ENCODE measurements around the gene ZNF609. TPM values are rescaled to one million over a fixed set of nuclear protein-coding genes. Genes with fewer than 3 reads are reported as not detected.

Gene ZNF609
- total RNA-seq, 1 experiment from 2014 or later, result 31.0 TPM

GRCh38 chr15:64460724-64461720 is 644 bp downstream of the ZNF609 start:
- peak overlapping the region; percentile 60 for H3K27ac ChIP-seq (ENCODE audit: low read depth, low read length)
- ATAC-seq (peak; percentile 57), DNase-seq (ENCODE audit: low read depth, low spot score) (peak; percentile 35)
- no peaks in the 10 kb centered on the region; the same call in 1 of the 2 replicates for H4K20me1 ChIP-seq (ENCODE audit: insufficient read depth)
- no TSS peak for BruUV-seq (replicated peaks)
- RAD21 ChIA-PET (ENCODE audit: low non-redundant PET in 1 of 2, low total read pairs in 2 of 2, uncharacterized antibody in 2 of 2, unreplicated experiment in 2 of 2), result no interaction called here
- H3K79me2 ChIP-seq (ENCODE audit: insufficient read depth, low read length), result peaks cover 48% of the 10 kb centered on the region
- peak overlapping the region; percentile 61 for H3K9ac ChIP-seq (ENCODE audit: low read length)
- peaks cover 16 to 19% of the 10 kb centered on the region in 2 experiments for H3K4me1 ChIP-seq (ENCODE audit: control insufficient read depth in 1 of 2, insufficient read depth in 2 of 2, low read length in 2 of 2)
- TF ChIP-seq POLR2AphosphoS5 (IDR thresholded peaks at IDR 0.05; ENCODE audit: low read depth, low read length) (peak; percentile 34; the same call in 1 of the 2 replicates), CTCF (IDR thresholded peaks at IDR 0.05 in 2 of 3, conservative IDR thresholded peaks at IDR 0.05 in 1 of 3; ENCODE audit: borderline replicate concordance in 1 of 3, insufficient read depth in 1 of 3, low read depth in 2 of 3, low read length in 2 of 3) (no peak), SRF (IDR thresholded peaks at IDR 0.05; ENCODE audit: low read depth) (no peak), ZBTB33 (IDR thresholded peaks at IDR 0.05; ENCODE audit: extremely low read depth, insufficient replicate concordance, low read length) (no peak), EZH2phosphoT487 (IDR thresholded peaks at IDR 0.05; ENCODE audit: borderline replicate concordance) (no peak), ZFX (IDR thresholded peaks at IDR 0.05) (no peak; the same call in 1 of the 2 replicates), POLR2A (IDR thresholded peaks at IDR 0.05; ENCODE audit: borderline replicate concordance, extremely low read depth, insufficient read depth, insufficient read length) (no peak), YY1 (IDR thresholded peaks at IDR 0.05; ENCODE audit: extremely low read depth, insufficient replicate concordance, low read depth, low read length) (no peak)
- H3K4me2 ChIP-seq (ENCODE audit: low read length), result peak overlapping the region; percentile 86
- H3K27me3 ChIP-seq (ENCODE audit: insufficient read depth, low read length), result no peaks in the 10 kb centered on the region
- CTCF ChIA-PET, result no interaction called here
- peak overlapping the region; percentile 42 to 65 for H3K4me3 ChIP-seq (replicated peaks in 1 of 2; ENCODE audit: low read depth in 1 of 2, low read length in 2 of 2)
- 0 out of 4 replicates have a peak, but pooled peaks cover 0 to 6% of the 10 kb centered on the region in 2 experiments for H3K36me3 ChIP-seq (ENCODE audit: control insufficient read depth in 1 of 2, insufficient read depth in 2 of 2, low read length in 2 of 2)
- intact Hi-C loops (cut with micrococcal nuclease), result loop anchor here (5.0 kb wide), 2 partner anchors 74 to 959 kb away; partner anchors contain the start of genes TRIP4 and USP3
- 0 out of 2 replicates have a peak, but pooled peaks cover 3% of the 10 kb centered on the region for H3K9me2 ChIP-seq (ENCODE audit: insufficient read depth)
- POLR2A ChIA-PET, result interaction anchor here (0.6 to 1.3 kb wide), 3 partner anchors 10 to 204 kb away, joined by 3 to 8 read pairs (median 5); no protein-coding TSS in a partner anchor
- H2AFZ ChIP-seq (ENCODE audit: low read depth, low read length, poor library complexity, severe bottlenecking), result no peak overlapping the region
- H3K9me3 ChIP-seq (ENCODE audit: control insufficient read depth in 1 of 2, insufficient read depth in 1 of 2, low read depth in 1 of 2, low read length in 2 of 2), result no peaks in the 10 kb centered on the region
